ENCODE measurements around the gene FGF14.

- TF ChIP-seq POLR2A (IDR thresholded peaks at IDR 0.05), result no peak
- TF ChIP-seq CTCF (IDR thresholded peaks at IDR 0.05), result no peak
- TF ChIP-seq EP300 (IDR thresholded peaks at IDR 0.05; ENCODE audit: low read depth), result no peak
- no peak for TF ChIP-seq POLR2AphosphoS5 (IDR thresholded peaks at IDR 0.05)
Observed at GRCh38 chr13:101795025-101795424, 606.8 kb downstream of the FGF14 start.
